Activated naive CD4-positive, alpha-beta T cell treated with anti-CD3 and anti-CD28 coated beads, Interleukin-2, amount 50 U/mL, for 72 hours (primary cell): ENCODE results near the gene DNAJC17. TPM values are rescaled to one million over a fixed set of nuclear protein-coding genes. Genes with fewer than 3 reads are reported as not detected.

ENCODE experiments used
- ATAC-seq, 2 donors: fragments of 150-1000 bp; cut with Tn5 transposase; 2 replicates each; pipeline ENCODE4 v1.10.0; 2021; ENCODE audit warnings: mild to moderate bottlenecking in 2 of 2, moderate library complexity in 2 of 2
- DNase-seq, 2 donors: peaks; one replicate each; pipeline ENCODE4 v3.0.0; 2021 to 2022; ENCODE audit warnings: low spot score in 2 of 2
- H3K27ac Mint-ChIP-seq, 2 donors: one replicate each; pipeline ENCODE4 v1.8.0; 2022; ENCODE audit warnings: mild to moderate bottlenecking in 2 of 2, mixed read lengths in 2 of 2
- H3K36me3 Mint-ChIP-seq, 2 donors: one replicate each; pipeline ENCODE4 v1.8.0; 2022; ENCODE audit warnings: mixed read lengths in 2 of 2
- H3K9me3 Mint-ChIP-seq, 2 donors: one replicate each; pipeline ENCODE4 v1.8.0; 2022; ENCODE audit warnings: mixed read lengths in 2 of 2
- total RNA-seq, 2 donors: library from RNA; stranded (reverse); gene quantifications; one replicate each; pipeline ENCODE4 v1.2.3, GENCODE V29; 2022

DNAJC17 gene
- total RNA-seq, 2 donors from 2014 or later = 20.2 to 36.1 TPM

- Mint-ChIP-seq H3K9me3 (no peaks in the 10 kb centered on the region), H3K27ac (peak overlapping the region; percentile 82 to 96), H3K36me3 (peaks cover 5 to 6% of the 10 kb centered on the region in 2 donors)
- ATAC-seq (no peak), DNase-seq (peak in 1 of 2 donors; percentile 44)
Observed at GRCh38 chr15:40744815-40745152, 62.5 kb downstream of the DNAJC17 start.

DNA sequence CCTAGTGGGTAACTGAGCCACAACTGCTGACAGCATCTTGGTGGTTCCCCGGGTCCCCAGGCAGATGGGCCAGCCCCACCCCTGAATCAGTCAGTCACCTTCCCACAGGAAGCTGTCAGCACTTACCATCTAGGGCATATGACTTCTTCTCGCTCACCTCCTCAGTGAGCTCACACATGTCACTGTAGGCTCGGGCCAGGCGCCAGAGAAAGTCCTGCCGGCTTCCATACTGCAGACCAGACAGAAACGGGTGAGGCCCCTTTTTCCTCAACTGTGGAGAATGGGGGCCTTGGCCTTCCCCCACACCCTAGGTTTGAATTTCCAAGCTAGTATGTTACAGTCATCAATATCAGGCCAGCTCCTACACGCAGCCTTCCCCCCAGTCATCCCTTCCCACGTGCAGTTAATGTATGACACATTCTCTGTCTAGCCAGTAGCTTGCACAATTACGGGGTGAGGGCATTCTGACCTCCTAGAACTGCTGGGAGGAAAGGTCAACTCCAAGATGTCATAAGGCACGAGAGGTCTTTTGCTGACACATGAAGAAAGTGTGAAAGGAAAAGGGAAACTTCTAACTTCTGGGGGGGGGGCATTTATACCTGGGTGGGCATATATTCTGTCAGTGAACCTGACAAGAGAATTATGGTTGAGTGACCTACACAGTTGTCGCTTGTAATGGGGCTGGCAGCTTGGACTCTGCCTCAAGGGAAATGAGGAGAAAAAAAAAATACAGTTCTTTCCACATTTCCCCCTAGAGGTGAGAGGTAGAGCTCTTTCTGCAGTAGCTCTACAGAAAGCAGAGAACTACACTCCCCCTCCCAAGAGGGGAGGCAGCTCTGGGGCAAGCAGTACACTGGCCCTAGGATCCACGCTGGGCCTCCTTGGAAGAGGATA lies 63.1 kb downstream of the DNAJC17 start:
- peak; percentile 83 to 94 for ATAC-seq
- Mint-ChIP-seq H3K36me3 (peaks cover 5 to 6% of the 10 kb centered on the region in 2 donors), H3K9me3 (no peaks in the 10 kb centered on the region), H3K27ac (peak overlapping the region; percentile 78 to 85)
- peak; percentile 37 to 80 for DNase-seq

DNA sequence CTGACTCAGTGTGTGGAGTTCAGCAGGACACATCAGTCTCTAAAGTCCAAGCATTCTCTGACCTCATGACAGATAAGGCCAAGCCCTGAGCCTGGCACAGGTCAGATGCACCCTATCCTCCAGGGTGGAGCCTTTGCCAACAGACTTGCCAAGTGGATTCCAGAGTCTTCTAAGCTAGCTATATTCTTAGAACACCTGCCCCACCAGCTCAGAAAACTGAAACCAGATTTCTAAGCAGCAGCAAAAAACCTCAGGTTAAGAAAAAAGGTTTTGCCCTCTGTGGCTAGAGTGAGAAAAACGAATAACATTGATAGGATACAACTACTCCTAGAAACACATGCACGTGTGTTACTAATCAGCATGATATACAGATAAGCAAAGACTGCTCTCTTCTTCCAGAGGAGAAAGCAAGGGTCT lies 63.8 kb downstream of the DNAJC17 start:
- Mint-ChIP-seq H3K9me3 (no peaks in the 10 kb centered on the region), H3K27ac (peak overlapping the region; percentile 78 to 85), H3K36me3 (peaks cover 5 to 6% of the 10 kb centered on the region in 2 donors)
- ATAC-seq (peak in 1 of 2 donors; percentile 50), DNase-seq (peak in 1 of 2 donors; percentile 45)

GRCh38 chr15:40739854-40740253 lies 67.4 kb downstream of the DNAJC17 start:
- no peak for ATAC-seq
- peaks cover 0 to 6% of the 10 kb centered on the region in 2 donors for H3K36me3 Mint-ChIP-seq

GRCh38 chr15:40739047-40739446 lies 68.2 kb downstream of the DNAJC17 start:
- peaks cover 0 to 6% of the 10 kb centered on the region in 2 donors for H3K36me3 Mint-ChIP-seq
- ATAC-seq (no peak), DNase-seq (no peak)
- peak overlapping the region in 1 of 2 donors; percentile 47 for H3K27ac Mint-ChIP-seq
- H3K9me3 Mint-ChIP-seq = no peaks in the 10 kb centered on the region

More at GRCh38 chr15:40739854-40740253, 67.4 kb downstream of the DNAJC17 start:
- Mint-ChIP-seq H3K9me3 (no peaks in the 10 kb centered on the region), H3K27ac (peak overlapping the region; percentile 44 to 73)
- peak in 1 of 2 donors; percentile 30 for DNase-seq

- Mint-ChIP-seq H3K9me3 (no peaks in the 10 kb centered on the region), H3K27ac (no peak overlapping the region), H3K36me3 (no peaks in the 10 kb centered on the region)
- DNase-seq (no peak), ATAC-seq (no peak)
Observed at GRCh38 chr15:40737048-40737447, 70.2 kb downstream of the DNAJC17 start.

DNA sequence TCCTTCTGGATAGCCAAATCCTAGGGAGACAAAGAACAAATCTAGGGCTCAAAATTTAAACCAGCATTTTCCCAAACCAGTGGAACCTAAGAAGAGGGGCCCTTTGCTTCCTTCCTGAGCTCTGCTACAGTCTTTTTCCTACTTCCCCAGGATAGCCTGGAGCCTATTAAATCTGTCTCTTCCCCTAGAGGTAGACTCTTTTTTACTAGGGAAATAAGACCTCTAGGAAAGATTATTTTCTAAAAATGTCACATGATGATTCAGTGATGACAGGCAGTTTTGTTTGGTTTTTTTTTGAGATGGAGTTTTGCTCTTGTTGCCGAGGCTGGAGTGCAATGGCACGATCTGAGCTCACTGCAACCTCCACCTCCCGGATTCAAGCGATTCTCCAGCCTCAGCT lies 70.7 kb downstream of the DNAJC17 start:
- H3K27ac Mint-ChIP-seq = peak overlapping the region in 1 of 2 donors; percentile 69
- no peak for ATAC-seq
- H3K36me3 Mint-ChIP-seq = no peaks in the 10 kb centered on the region
- no peak for DNase-seq
- no peaks in the 10 kb centered on the region for H3K9me3 Mint-ChIP-seq

DNA sequence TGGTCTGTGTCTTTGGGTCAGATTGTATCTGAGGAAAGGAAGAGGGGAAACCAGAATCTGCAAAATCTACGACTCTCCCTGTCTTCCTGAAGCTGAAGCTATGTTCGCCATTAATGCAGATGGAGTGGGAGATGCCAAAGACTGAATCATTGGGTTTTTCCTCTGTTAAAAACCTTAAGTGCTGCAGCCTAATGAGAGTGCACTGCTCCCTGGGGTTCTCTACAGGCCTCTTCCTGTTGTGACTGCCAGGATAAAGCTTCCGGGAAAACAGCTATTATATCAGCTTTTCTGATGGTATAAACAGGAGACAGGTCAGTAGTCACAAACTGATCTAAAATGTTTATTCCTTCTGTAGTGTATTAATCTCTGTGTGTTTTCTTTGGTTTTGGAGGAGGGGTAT lies 76.2 kb downstream of the DNAJC17 start:
- no peak overlapping the region for H3K27ac Mint-ChIP-seq
- ATAC-seq = no peak
- no peaks in the 10 kb centered on the region for H3K9me3 Mint-ChIP-seq
- DNase-seq = no peak
- H3K36me3 Mint-ChIP-seq = peaks cover 0 to 19% of the 10 kb centered on the region in 2 donors

GRCh38 chr15:40723919-40724318 lies 83.4 kb downstream of the DNAJC17 start:
- no peak overlapping the region for H3K27ac Mint-ChIP-seq
- H3K9me3 Mint-ChIP-seq = no peaks in the 10 kb centered on the region
- DNase-seq = no peak
- ATAC-seq = no peak
- peaks cover 0 to 12% of the 10 kb centered on the region in 2 donors for H3K36me3 Mint-ChIP-seq

- no peak for DNase-seq
- Mint-ChIP-seq H3K27ac (no peak overlapping the region), H3K36me3 (peaks cover 0 to 6% of the 10 kb centered on the region in 2 donors), H3K9me3 (no peaks in the 10 kb centered on the region)
- ATAC-seq = peak; percentile 55 to 73
Observed at GRCh38 chr15:40722934-40723333, 84.3 kb downstream of the DNAJC17 start.

DNA sequence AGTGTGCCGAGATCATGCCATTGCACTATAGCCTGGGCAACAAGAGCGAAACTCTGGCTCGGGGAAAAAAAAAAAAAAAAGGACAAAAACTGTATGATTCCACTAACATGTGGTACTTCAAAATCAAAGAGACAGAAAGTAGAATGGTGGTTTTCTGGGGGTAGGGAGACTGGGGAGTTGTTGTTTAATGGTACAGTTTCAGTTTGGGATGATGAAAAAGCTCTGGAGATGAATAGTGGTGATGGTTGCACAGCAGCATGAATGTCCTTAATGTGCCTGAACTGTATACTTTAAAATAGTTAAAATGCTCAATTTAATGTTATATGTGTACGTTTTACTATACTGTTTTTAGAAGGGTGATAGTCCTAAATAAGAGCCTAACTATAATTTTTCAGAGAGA lies 84.9 kb downstream of the DNAJC17 start:
- Mint-ChIP-seq H3K9me3 (no peaks in the 10 kb centered on the region), H3K36me3 (peaks cover 0 to 12% of the 10 kb centered on the region in 2 donors), H3K27ac (peak overlapping the region; percentile 1 to 47)
- DNase-seq = no peak
- peak; percentile 70 to 95 for ATAC-seq

DNA sequence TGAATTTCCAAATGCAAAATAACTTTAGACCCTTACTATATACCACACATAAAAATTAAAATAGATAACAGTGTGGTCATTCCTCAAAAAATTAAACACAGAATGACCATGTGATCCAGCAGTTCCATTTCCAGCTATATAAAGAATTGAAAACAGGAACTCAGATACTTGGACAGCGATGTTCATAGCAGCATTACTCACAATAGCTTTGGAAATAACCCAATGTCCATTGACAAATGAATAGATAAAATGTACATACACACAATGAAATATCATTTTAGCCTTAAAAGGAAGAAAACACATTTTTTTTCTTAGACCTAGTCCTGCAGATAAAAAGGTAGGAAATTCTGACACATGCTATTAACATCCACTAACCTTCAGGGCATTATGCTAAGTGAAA lies 85.6 kb downstream of the DNAJC17 start:
- Mint-ChIP-seq H3K27ac (peak overlapping the region in 1 of 2 donors; percentile 47), H3K9me3 (no peaks in the 10 kb centered on the region), H3K36me3 (peaks cover 0 to 14% of the 10 kb centered on the region in 2 donors)
- no peak for ATAC-seq
- no peak for DNase-seq

DNA sequence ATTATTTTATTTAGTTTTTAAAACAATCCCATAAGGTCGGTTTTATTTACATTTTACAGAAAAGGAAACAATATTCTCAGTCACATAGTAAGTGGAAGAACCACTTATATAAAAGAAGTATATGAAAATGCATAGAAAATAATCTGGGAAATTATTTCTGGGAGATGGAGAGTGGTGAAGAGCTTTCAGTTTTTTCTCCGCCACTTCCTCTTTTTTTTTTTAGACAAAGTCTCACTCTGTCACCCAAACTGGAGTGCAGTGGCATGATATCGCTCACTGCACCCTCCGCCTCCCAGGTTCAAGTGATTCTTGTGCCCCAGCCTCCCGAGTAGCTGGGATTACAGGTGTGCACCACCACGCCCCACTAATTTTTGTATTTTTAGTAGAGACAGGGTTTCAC lies 91.1 kb downstream of the DNAJC17 start:
- H3K27ac Mint-ChIP-seq = no peak overlapping the region
- H3K36me3 Mint-ChIP-seq = peaks cover 3 to 36% of the 10 kb centered on the region in 2 donors
- DNase-seq (no peak), ATAC-seq (no peak)
- H3K9me3 Mint-ChIP-seq = no peaks in the 10 kb centered on the region

Other genes starting within 250 kb of the DNAJC17 start
- 10 to 100 TPM; 24.1 to 25.0 TPM for gene CCDC32, start 242.4 kb downstream of the DNAJC17 start, total RNA-seq
- gene RPUSD2, start 238.2 kb downstream of the DNAJC17 start, total RNA-seq = 10 to 100 TPM; 10.1 to 12.7 TPM
- gene KNL1, start 213.2 kb downstream of the DNAJC17 start, total RNA-seq = 10 to 100 TPM; 29.0 to 36.9 TPM
- 10 to 100 TPM; 39.5 to 79.9 TPM for gene RAD51, start 112.3 kb downstream of the DNAJC17 start, total RNA-seq
- 10 to 100 TPM; 18.5 to 23.1 TPM for gene RMDN3, start 52.2 kb downstream of the DNAJC17 start, total RNA-seq
- gene GCHFR, start 43.4 kb downstream of the DNAJC17 start, total RNA-seq = 10 to 100 TPM; 15.9 to 72.6 TPM
- 1 to 10 TPM in 1 of 2 donors, under 1 TPM in 1; 0.52 to 2.0 TPM for gene C15orf62, start 37.5 kb downstream of the DNAJC17 start, total RNA-seq
- 10 to 100 TPM; 24.6 to 26.6 TPM for gene ZFYVE19, start 384 bp downstream of the DNAJC17 start, total RNA-seq
- not detected for gene PPP1R14D, start 21.2 kb upstream of the DNAJC17 start, total RNA-seq
- gene SPINT1, start 36.6 kb upstream of the DNAJC17 start, total RNA-seq = 1 to 10 TPM; 6.9 to 10.0 TPM
- gene RHOV, start 66.8 kb upstream of the DNAJC17 start, total RNA-seq = under 1 TPM in 1 of 2 donors, not detected in 1; 0.72 TPM
- 1 to 10 TPM; 7.2 to 8.4 TPM for gene VPS18, start 87.0 kb upstream of the DNAJC17 start, total RNA-seq
- gene DLL4, start 121.9 kb upstream of the DNAJC17 start, total RNA-seq = under 1 TPM in 1 of 2 donors, not detected in 1; 0.16 TPM
- gene CHAC1, start 146.0 kb upstream of the DNAJC17 start, total RNA-seq = 10 to 100 TPM; 12.9 to 16.3 TPM